H9 (cell line): ENCODE results near the gene NUDT15. TPM values are rescaled to one million over a fixed set of nuclear protein-coding genes. Genes with fewer than 3 reads are reported as not detected.

ENCODE experiments used
- DNase-seq: peaks from one replicate; pipeline ENCODE4 v3.0.0-alpha.2; 2017
- H2AFZ ChIP-seq: one replicate; pipeline ENCODE4 v1.6.1; 2013; ENCODE audit warnings: mild to moderate bottlenecking, low read length, control low read depth, moderate library complexity
- H2AK5ac ChIP-seq: 2 replicates; pipeline ENCODE4 v1.6.1; 2013; ENCODE audit warnings: low read length, control low read depth, mixed read lengths; ENCODE audit not compliant: insufficient read length
- H2BK120ac ChIP-seq: one replicate; pipeline ENCODE4 v1.6.1; 2013; ENCODE audit warnings: low read depth, mild to moderate bottlenecking, low read length, control low read depth, inconsistent platforms; ENCODE audit not compliant: poor library complexity, severe bottlenecking
- H2BK12ac ChIP-seq: 2 replicates; pipeline ENCODE4 v1.6.1; 2013; ENCODE audit warnings: low read length, control low read depth, mixed read lengths, low read depth; ENCODE audit not compliant: insufficient read length
- H2BK15ac ChIP-seq: 2 replicates; pipeline ENCODE4 v1.6.1; 2013; ENCODE audit warnings: low read depth, low read length, control low read depth
- H2BK20ac ChIP-seq: one replicate; pipeline ENCODE4 v1.6.1; 2013; ENCODE audit warnings: low read depth, mild to moderate bottlenecking, low read length, control low read depth, inconsistent platforms; ENCODE audit not compliant: poor library complexity, severe bottlenecking
- H2BK5ac ChIP-seq: 2 replicates; pipeline ENCODE4 v1.6.1; 2013; ENCODE audit warnings: low read length, control low read depth, mixed read lengths; ENCODE audit not compliant: insufficient read length
- H3K14ac ChIP-seq: 2 replicates; pipeline ENCODE4 v1.6.1; 2013; ENCODE audit warnings: low read length, control low read depth; ENCODE audit not compliant: insufficient read depth
- H3K18ac ChIP-seq: 2 replicates; pipeline ENCODE4 v1.6.1; 2013; ENCODE audit warnings: low read depth, mild to moderate bottlenecking, mixed read lengths, low read length, control low read depth; ENCODE audit not compliant: insufficient read length
- H3K23ac ChIP-seq: 2 replicates; pipeline ENCODE4 v1.6.1; 2013; ENCODE audit warnings: low read length, control low read depth, mixed read lengths, low read depth; ENCODE audit not compliant: insufficient read length
- H3K23me2 ChIP-seq: 2 replicates; pipeline ENCODE4 v1.6.1; 2013; ENCODE audit warnings: low read depth, mild to moderate bottlenecking, mixed read lengths, low read length, control low read depth; ENCODE audit not compliant: insufficient read length, poor library complexity, severe bottlenecking
- H3K27ac ChIP-seq: 2 replicates; pipeline ENCODE4 v1.5.1; 2013; ENCODE audit warnings: low read length, control low read depth, mixed read lengths, low read depth; ENCODE audit not compliant: insufficient read length
- H3K27me3 ChIP-seq: 2 replicates; pipeline ENCODE4 v1.6.1; 2013; ENCODE audit warnings: low read length, control low read depth, inconsistent platforms; ENCODE audit not compliant: insufficient read depth
- H3K4ac ChIP-seq: 2 replicates; pipeline ENCODE4 v1.6.1; 2013; ENCODE audit warnings: low read depth, mild to moderate bottlenecking, control low read depth, inconsistent platforms, low read length, moderate library complexity
- H3K4me1 ChIP-seq: 2 replicates; pipeline ENCODE4 v1.6.1; 2013; ENCODE audit warnings: low read length, control low read depth, inconsistent platforms; ENCODE audit not compliant: insufficient read depth
- H3K4me2 ChIP-seq: 2 replicates; pipeline ENCODE4 v1.6.1; 2013; ENCODE audit warnings: low read length, control low read depth, mixed read lengths; ENCODE audit not compliant: insufficient read length, insufficient read depth
- H3K56ac ChIP-seq: 2 replicates; pipeline ENCODE4 v1.6.1; 2013; ENCODE audit warnings: low read depth, mild to moderate bottlenecking, mixed read lengths, low read length, control low read depth; ENCODE audit not compliant: insufficient read length
- H3K79me1 ChIP-seq: 2 replicates; pipeline ENCODE4 v1.6.1; 2013; ENCODE audit warnings: low read depth, mild to moderate bottlenecking, moderate library complexity, low read length, control low read depth, inconsistent platforms; ENCODE audit not compliant: insufficient read depth, poor library complexity, severe bottlenecking
- H3K79me2 ChIP-seq: 2 replicates; pipeline ENCODE4 v1.6.1; 2013; ENCODE audit warnings: low read length, control low read depth, inconsistent platforms; ENCODE audit not compliant: insufficient read depth
- H3K9ac ChIP-seq: 2 replicates; pipeline ENCODE4 v1.6.1; 2013; ENCODE audit warnings: low read length, control low read depth, mixed read lengths; ENCODE audit not compliant: insufficient read length; ENCODE audit errors: extremely low read depth
- H3K9me3 ChIP-seq: one replicate; pipeline ENCODE4 v1.6.1; 2013; ENCODE audit warnings: low read depth, low read length, inconsistent platforms; ENCODE audit not compliant: control insufficient read depth
- H3T11ph ChIP-seq: one replicate; pipeline ENCODE4 v1.6.1; 2013; ENCODE audit warnings: mild to moderate bottlenecking, low read length, control low read depth, inconsistent platforms
- H4K20me1 ChIP-seq: one replicate; pipeline ENCODE4 v1.6.1; 2013; ENCODE audit not compliant: control insufficient read depth, insufficient read length, insufficient read depth
- H4K5ac ChIP-seq: 2 replicates; pipeline ENCODE4 v1.6.1; 2013; ENCODE audit warnings: low read depth, mild to moderate bottlenecking, mixed read lengths, low read length, control low read depth; ENCODE audit not compliant: insufficient read length
- H4K8ac ChIP-seq: replicated peaks from 2 replicates; pipeline ENCODE4 v1.6.1; 2013; ENCODE audit warnings: low read length, control low read depth, mixed read lengths, low read depth; ENCODE audit not compliant: insufficient read length
- H4K91ac ChIP-seq: 2 replicates; pipeline ENCODE4 v1.6.1; 2013; ENCODE audit warnings: low read depth, mild to moderate bottlenecking, moderate library complexity, mixed read lengths, low read length, control low read depth; ENCODE audit not compliant: insufficient read length
- H3K27ac Mint-ChIP-seq, 3 experiments: 2 replicates in 2 of 3; 3 replicates in 1 of 3; pipeline ENCODE4 v1.8.0; 2020 to 2021; ENCODE audit warnings: mixed read lengths in 3 of 3, mild to moderate bottlenecking in 1 of 3, moderate library complexity in 1 of 3
- H3K27me3 Mint-ChIP-seq: 2 replicates; pipeline ENCODE4 v1.8.0; 2021; ENCODE audit warnings: low read depth, mild to moderate bottlenecking, moderate library complexity, mixed read lengths
- H3K36me3 Mint-ChIP-seq, 3 experiments: 2 replicates in 2 of 3; 3 replicates in 1 of 3; pipeline ENCODE4 v1.8.0; 2020 to 2021; ENCODE audit warnings: low read depth in 3 of 3, mixed read lengths in 3 of 3; ENCODE audit not compliant: insufficient read depth in 1 of 3
- H3K4me1 Mint-ChIP-seq, 2 experiments: 2 replicates each; pipeline ENCODE4 v1.8.0; 2020; ENCODE audit warnings: mixed read lengths in 2 of 2
- H3K4me3 Mint-ChIP-seq, 2 experiments: 2 replicates in 1 of 2; 3 replicates in 1 of 2; pipeline ENCODE4 v1.8.0; 2020 to 2021; ENCODE audit warnings: mild to moderate bottlenecking in 2 of 2, mixed read lengths in 2 of 2, moderate library complexity in 1 of 2
- H3K9me3 Mint-ChIP-seq, 2 experiments: 2 replicates in 1 of 2; 3 replicates in 1 of 2; pipeline ENCODE4 v1.8.0; 2020; ENCODE audit warnings: mild to moderate bottlenecking in 2 of 2, mixed read lengths in 2 of 2, moderate library complexity in 1 of 2
- CTCF ChIP-seq: fragments of 200-600 bp; sonication (generic); conservative IDR thresholded peaks from 3 replicates; pipeline ENCODE4 v1.8.0; 2021; ENCODE audit warnings: antibody characterized with exemption, mild to moderate bottlenecking
- WGBS: extraction: QIAGEN DNeasy Blood & Tissue Kit; methylation state at CpG from one replicate; pipeline ENCODE4 v1.1.7; 2013; ENCODE audit warnings: missing lambda C conversion rate, low lambda C conversion rate, mixed read lengths; ENCODE audit not compliant: insufficient read length; ENCODE audit errors: extremely low coverage; 5-methylcytosine and 5-hydroxymethylcytosine counted together
- total RNA-seq: library from RNA; stranded (reverse); gene quantifications from 2 replicates; pipeline ENCODE4 v1.2.1, GENCODE V29; 2021

NUDT15 gene
- total RNA-seq, 1 experiment from 2014 or later, result 50.5 TPM

GRCh38 chr13:48093588-48093987 lies 56.1 kb downstream of the NUDT15 start:
- peak overlapping the region; percentile 96 for H3K4me2 ChIP-seq
- peaks cover 3% of the 10 kb centered on the region for H3K79me1 ChIP-seq
- H3K27ac ChIP-seq, result no peak overlapping the region
- no peak overlapping the region for H3K18ac ChIP-seq
- H3K4me1 Mint-ChIP-seq, result peaks cover 32 to 36% of the 10 kb centered on the region in 2 experiments
- H2BK20ac ChIP-seq, result no peak overlapping the region
- peaks cover 2% of the 10 kb centered on the region; the same call in 1 of the 2 replicates for H3K4me1 ChIP-seq
- H2BK12ac ChIP-seq, result no peak overlapping the region
- H2BK120ac ChIP-seq, result no peak overlapping the region
- no peaks in the 10 kb centered on the region; the same call in 1 of the 2 replicates for H3K27me3 ChIP-seq
- H3T11ph ChIP-seq, result no peak overlapping the region
- no peaks in the 10 kb centered on the region for H3K27me3 Mint-ChIP-seq
- WGBS, result no CpG with 5 or more reads among the region's 9 CpGs
- peak overlapping the region; percentile 94 for H3K9ac ChIP-seq
- peaks cover 40% of the 10 kb centered on the region for H3K79me2 ChIP-seq
- no peak for TF ChIP-seq CTCF
- no peak overlapping the region for H2AFZ ChIP-seq
- no peak overlapping the region for H4K8ac ChIP-seq
- H4K91ac ChIP-seq, result no peak overlapping the region
- H2BK15ac ChIP-seq, result no peak overlapping the region
- H4K20me1 ChIP-seq, result no peaks in the 10 kb centered on the region
- H3K36me3 Mint-ChIP-seq, result peaks cover 0 to 4% (median 2%) of the 10 kb centered on the region in 3 experiments; a peak in 3 of 7 replicates
- H3K56ac ChIP-seq, result no peak overlapping the region
- H3K4me3 Mint-ChIP-seq, result peak overlapping the region; percentile 98 to 99
- no peaks in the 10 kb centered on the region for H3K23me2 ChIP-seq
- H3K9me3 ChIP-seq, result no peaks in the 10 kb centered on the region
- no peak overlapping the region for H3K14ac ChIP-seq
- no peak for DNase-seq
- H3K23ac ChIP-seq, result no peak overlapping the region
- no peak overlapping the region for H2BK5ac ChIP-seq
- no peak overlapping the region for H2AK5ac ChIP-seq
- H4K5ac ChIP-seq, result no peak overlapping the region
- no peak overlapping the region for H3K27ac Mint-ChIP-seq
- H3K9me3 Mint-ChIP-seq, result peaks cover 2 to 5% of the 10 kb centered on the region in 2 experiments; a peak in 2 of 5 replicates
- no peak overlapping the region for H3K4ac ChIP-seq
